ENCODE results near the gene PPM1A. TPM values are rescaled to one million over a fixed set of nuclear protein-coding genes. Genes with fewer than 3 reads are reported as not detected.

PPM1A gene
- total and polyA plus RNA-seq, 2 of the 8 experiments (the other 6 are each of a cell fraction or from before 2014, with no cell fraction given) = 14.0 to 51.2 TPM

DNA sequence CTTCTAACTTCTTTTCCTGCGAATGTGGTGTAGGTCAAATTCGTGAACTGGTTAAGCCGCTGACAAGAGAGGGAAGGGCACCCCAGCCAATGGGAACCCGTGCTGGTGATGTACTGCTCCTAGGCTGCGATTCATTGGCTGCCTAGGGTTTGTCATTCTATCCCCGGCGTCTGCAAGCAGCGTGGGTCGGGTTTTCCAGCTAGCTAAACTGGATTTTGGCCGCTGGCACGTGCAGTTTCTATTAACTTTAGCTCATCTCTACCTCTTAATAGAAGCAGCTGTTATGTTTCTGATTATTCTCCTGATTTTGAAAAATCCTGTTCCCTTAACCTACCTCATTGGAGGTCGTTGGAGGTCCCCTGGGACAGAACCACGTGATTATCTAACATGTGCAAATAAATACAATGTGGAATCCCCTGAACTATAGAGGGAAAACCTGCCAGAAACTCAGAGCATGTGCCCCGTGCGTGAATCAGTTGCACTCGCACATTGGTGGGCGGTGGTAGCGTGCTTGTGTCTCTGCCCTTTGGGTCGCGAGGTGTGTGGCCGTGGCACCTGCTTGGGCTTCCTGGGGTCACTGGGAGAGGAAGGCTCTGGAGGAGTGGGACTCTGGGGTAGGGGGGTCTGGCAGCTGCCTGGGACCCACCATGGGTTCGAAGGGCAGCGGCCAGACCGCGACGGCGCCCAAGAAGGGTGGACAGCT, 876 bp upstream of the PPM1A start:
- ChIA-PET POLR2A (ENCODE audit: partially characterized antibody) (interaction anchor here (0.6 to 2.4 kb wide), 22 partner anchors 8 to 331 kb away, joined by 3 to 9 read pairs (median 4); no protein-coding TSS in a partner anchor), CTCF (ENCODE audit: partially characterized antibody) (interaction anchor here (0.7 to 2.3 kb wide), 6 partner anchors 13 to 81 kb away, joined by 3 to 6 read pairs (median 4); no protein-coding TSS in a partner anchor)
- peak overlapping the region; percentile 79; the same call in 1 of the 2 replicates for H2AK5ac ChIP-seq (ENCODE audit: low read depth, low read length)
- H3K56ac ChIP-seq (replicated peaks; ENCODE audit: insufficient read length, low read depth, low read length) = peak overlapping the region; percentile 67
- peak overlapping the region; percentile 73 for H3K4ac ChIP-seq (replicated peaks; ENCODE audit: insufficient read length, low read depth, low read length)
- peaks cover 4 to 12% (median 7%) of the 10 kb centered on the region in 4 experiments for H3K4me1 ChIP-seq (replicated peaks in 1 of 4; ENCODE audit: control insufficient read depth in 3 of 4, insufficient read depth in 4 of 4, low read length in 3 of 4)
- DNase-seq (ENCODE audit: low read depth in 1 of 2, low spot score in 2 of 2) (peak; percentile 74 to 77), FAIRE-seq (peak; percentile 90)
- H3K9ac ChIP-seq (replicated peaks in 1 of 4; ENCODE audit: extremely low read depth in 1 of 4, low read depth in 3 of 4, low read length in 3 of 4) = peak overlapping the region; percentile 87 to 98 (median 96)
- H4K91ac ChIP-seq (replicated peaks; ENCODE audit: insufficient read length, low read length) = peak overlapping the region; percentile 94
- peak overlapping the region; percentile 10; the same call in 1 of the 2 replicates for H2AFZ ChIP-seq (ENCODE audit: low read length)
- H3K23ac ChIP-seq (ENCODE audit: insufficient read length) = no peak overlapping the region
- H3K36me3 ChIP-seq (ENCODE audit: control insufficient read depth in 2 of 4, insufficient read depth in 4 of 4, low read length in 3 of 4) = no peaks in the 10 kb centered on the region
- H2BK20ac ChIP-seq (ENCODE audit: low read length) = no peak overlapping the region
- 2% methylated on average over 27 of the region's 27 CpGs; no CpG with 5 or more reads in 1 of the 2 experiments for WGBS, 2 experiments (ENCODE audit: extremely low coverage in 1 of 2, insufficient coverage in 1 of 2, insufficient read length in 1 of 2, insufficient replicate concordance in 2 of 2, low coverage in 1 of 2, low lambda C conversion rate in 2 of 2, missing lambda C conversion rate in 1 of 2)
- H2BK12ac ChIP-seq (ENCODE audit: low read depth, low read length) = peak overlapping the region; percentile 65
- H3K23me2 ChIP-seq (ENCODE audit: low read depth, low read length) = peaks cover 6% of the 10 kb centered on the region; the same call in 1 of the 2 replicates
- no peaks in the 10 kb centered on the region for H3K9me3 ChIP-seq (ENCODE audit: insufficient read depth in 2 of 2, low read depth in 1 of 2, low read length in 1 of 2)
- H4K20me1 ChIP-seq (replicated peaks in 1 of 2; ENCODE audit: control insufficient read depth in 1 of 2, insufficient read depth in 2 of 2, low read length in 2 of 2) = no peaks in the 10 kb centered on the region
- H3K27me3 ChIP-seq (replicated peaks in 1 of 4; ENCODE audit: control insufficient read depth in 3 of 4, extremely low read depth in 1 of 4, insufficient read depth in 3 of 4, low read length in 3 of 4) = no peaks in the 10 kb centered on the region
- peak overlapping the region; percentile 89 to 98 for H3K4me2 ChIP-seq (ENCODE audit: insufficient read depth in 1 of 2, low read depth in 2 of 2, low read length in 2 of 2)
- peak overlapping the region; percentile 96 for H4K8ac ChIP-seq (ENCODE audit: extremely low read depth, insufficient read depth, low read length)
- H2BK15ac ChIP-seq (ENCODE audit: low read length) = peak overlapping the region; percentile 76
- peak overlapping the region; percentile 98 for H3K27ac ChIP-seq (ENCODE audit: low read depth, low read length)
- peak overlapping the region; percentile 82 for H4K5ac ChIP-seq (ENCODE audit: insufficient read length, low read depth, low read length)
- peak overlapping the region; percentile 77 to 94 (median 82) for H3K4me3 ChIP-seq (ENCODE audit: extremely low read depth in 1 of 4, insufficient read depth in 2 of 4, low read depth in 3 of 4, low read length in 4 of 4)
- H3K18ac ChIP-seq (ENCODE audit: extremely low read depth, low read length) = peak overlapping the region; percentile 68
- no peak overlapping the region for H3K14ac ChIP-seq (ENCODE audit: insufficient read length)
- peaks cover 7 to 32% of the 10 kb centered on the region in 2 experiments; a peak in 3 of 4 replicates for H3K79me2 ChIP-seq (ENCODE audit: control insufficient read depth in 1 of 2, insufficient read depth in 2 of 2, low read length in 2 of 2)
- H2BK5ac ChIP-seq (ENCODE audit: low read depth, low read length) = peak overlapping the region; percentile 96
- no peak overlapping the region for H2BK120ac ChIP-seq (replicated peaks; ENCODE audit: low read depth, low read length)
- no peaks in the 10 kb centered on the region for H3K79me1 ChIP-seq (ENCODE audit: low read depth, low read length)
- peak; percentile 61 for TF ChIP-seq CHD2 (IDR thresholded peaks at IDR 0.05; ENCODE audit: low read length)
- peak; percentile 21 for TF ChIP-seq KDM4A (IDR thresholded peaks at IDR 0.05; ENCODE audit: low read depth, low read length, severe bottlenecking)
- TF ChIP-seq SP2 (IDR thresholded peaks at IDR 0.05; ENCODE audit: low read length) = peak; percentile 21; the same call in 1 of the 2 replicates
- peak; percentile 35 for TF ChIP-seq RNF2 (IDR thresholded peaks at IDR 0.05; ENCODE audit: borderline replicate concordance, low read depth, low read length, missing control alignments, poor library complexity, severe bottlenecking)
- TF ChIP-seq EGR1 (IDR thresholded peaks at IDR 0.05; ENCODE audit: borderline replicate concordance, low read depth, low read length) = no peak
- no peak for TF ChIP-seq CBX5 (IDR thresholded peaks at IDR 0.05; ENCODE audit: low read depth, low read length)
- TF ChIP-seq, protein P1, sequence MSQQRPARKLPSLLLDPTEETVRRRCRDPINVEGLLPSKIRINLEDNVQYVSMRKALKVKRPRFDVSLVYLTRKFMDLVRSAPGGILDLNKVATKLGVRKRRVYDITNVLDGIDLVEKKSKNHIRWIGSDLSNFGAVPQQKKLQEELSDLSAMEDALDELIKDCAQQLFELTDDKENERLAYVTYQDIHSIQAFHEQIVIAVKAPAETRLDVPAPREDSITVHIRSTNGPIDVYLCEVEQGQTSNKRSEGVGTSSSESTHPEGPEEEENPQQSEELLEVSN (IDR thresholded peaks at IDR 0.05) = peak; percentile 55
- TF ChIP-seq, protein P2, sequence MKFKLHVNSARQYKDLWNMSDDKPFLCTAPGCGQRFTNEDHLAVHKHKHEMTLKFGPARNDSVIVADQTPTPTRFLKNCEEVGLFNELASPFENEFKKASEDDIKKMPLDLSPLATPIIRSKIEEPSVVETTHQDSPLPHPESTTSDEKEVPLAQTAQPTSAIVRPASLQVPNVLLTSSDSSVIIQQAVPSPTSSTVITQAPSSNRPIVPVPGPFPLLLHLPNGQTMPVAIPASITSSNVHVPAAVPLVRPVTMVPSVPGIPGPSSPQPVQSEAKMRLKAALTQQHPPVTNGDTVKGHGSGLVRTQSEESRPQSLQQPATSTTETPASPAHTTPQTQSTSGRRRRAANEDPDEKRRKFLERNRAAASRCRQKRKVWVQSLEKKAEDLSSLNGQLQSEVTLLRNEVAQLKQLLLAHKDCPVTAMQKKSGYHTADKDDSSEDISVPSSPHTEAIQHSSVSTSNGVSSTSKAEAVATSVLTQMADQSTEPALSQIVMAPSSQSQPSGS (IDR thresholded peaks at IDR 0.05; ENCODE audit: low read length) = peak; percentile 89
- peak; percentile 60 for TF ChIP-seq ASH2L (IDR thresholded peaks at IDR 0.05; ENCODE audit: low read length)

Measured in H1 (cell line).